ENCODE data around the gene COX7B.

DNA sequence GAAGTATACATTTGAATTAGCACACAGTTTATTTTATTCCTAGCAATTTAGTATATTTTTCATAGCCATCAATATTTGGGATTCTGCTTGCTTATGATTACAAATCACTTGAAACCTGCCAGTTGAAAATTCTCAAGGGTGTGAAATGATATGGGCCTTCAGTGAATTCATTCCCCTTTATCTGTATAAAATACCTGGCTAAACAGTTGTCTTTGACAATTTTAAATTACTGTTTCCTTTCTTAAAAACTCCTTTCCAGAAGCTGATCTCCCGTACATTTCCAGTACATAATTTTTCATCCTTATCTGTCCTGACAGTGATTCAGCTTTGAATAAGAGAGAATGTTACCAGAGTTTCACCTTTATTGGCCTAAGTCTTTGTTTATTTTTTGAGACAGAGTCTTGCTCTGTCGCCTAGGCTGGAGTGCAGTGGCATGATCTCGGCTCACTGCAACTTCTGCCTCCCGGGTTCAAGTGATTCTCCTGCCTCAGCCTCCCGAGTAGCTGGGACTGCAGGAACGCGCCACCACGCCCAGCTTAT is 25.1 kb downstream of the COX7B start:
- TF ChIP-seq, protein P1, sequence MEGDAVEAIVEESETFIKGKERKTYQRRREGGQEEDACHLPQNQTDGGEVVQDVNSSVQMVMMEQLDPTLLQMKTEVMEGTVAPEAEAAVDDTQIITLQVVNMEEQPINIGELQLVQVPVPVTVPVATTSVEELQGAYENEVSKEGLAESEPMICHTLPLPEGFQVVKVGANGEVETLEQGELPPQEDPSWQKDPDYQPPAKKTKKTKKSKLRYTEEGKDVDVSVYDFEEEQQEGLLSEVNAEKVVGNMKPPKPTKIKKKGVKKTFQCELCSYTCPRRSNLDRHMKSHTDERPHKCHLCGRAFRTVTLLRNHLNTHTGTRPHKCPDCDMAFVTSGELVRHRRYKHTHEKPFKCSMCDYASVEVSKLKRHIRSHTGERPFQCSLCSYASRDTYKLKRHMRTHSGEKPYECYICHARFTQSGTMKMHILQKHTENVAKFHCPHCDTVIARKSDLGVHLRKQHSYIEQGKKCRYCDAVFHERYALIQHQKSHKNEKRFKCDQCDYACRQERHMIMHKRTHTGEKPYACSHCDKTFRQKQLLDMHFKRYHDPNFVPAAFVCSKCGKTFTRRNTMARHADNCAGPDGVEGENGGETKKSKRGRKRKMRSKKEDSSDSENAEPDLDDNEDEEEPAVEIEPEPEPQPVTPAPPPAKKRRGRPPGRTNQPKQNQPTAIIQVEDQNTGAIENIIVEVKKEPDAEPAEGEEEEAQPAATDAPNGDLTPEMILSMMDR (conservative IDR thresholded peaks at IDR 0.05), result no peak
- TF ChIP-seq ZFX (IDR thresholded peaks at IDR 0.05), result no peak
